HG03460 (cell line): Measurements from ENCODE around the gene RASA4B.
"Not testable (repeated sequence)": the region's sequence is repeated elsewhere in the genome, so short reads cannot be mapped to it uniquely, and the experiment has no call there.

Experiments
- ATAC-seq: cut with Tn5 transposase; IDR thresholded peaks from one replicate; pipeline ENCODE4 v1.9.1; 2021; ENCODE audit not compliant: unreplicated experiment

RASA4B gene

DNA sequence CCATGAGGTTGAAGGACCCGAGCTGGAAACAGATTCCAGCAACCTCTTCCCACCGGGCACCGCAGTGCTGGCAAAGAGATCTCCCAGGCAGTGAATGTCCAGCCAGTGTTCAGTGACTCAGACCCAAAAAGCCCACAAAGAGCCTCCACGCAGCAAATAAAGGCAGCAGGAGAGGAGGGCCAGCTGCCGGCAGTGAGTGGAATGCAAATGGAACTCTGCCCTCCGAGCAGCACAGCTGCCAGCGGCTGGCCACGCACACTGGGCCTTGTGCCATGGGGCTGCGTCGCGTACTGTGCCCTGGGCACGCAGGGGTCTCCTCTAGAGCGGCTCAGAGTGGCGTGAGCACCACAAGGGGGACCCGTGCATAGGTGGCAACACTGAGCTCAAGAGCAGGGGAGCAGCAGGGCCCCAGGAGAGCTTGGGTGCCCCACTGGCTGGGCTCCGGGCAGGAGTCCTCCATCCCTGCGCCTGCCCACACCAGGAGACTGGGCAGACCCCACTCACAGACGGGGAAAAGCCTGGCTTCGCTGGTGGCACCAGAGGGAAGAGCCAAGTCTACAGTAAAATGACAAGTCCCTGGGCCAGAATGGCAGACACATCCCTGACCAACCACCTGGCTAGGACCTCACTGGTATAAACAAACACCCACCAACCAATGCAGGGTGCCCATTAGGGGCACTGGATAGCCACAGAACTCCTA lies 42.7 kb downstream of the RASA4B start:
- not testable (repeated sequence) for ATAC-seq

GRCh38 chr7:102474116-102474515 lies 43.5 kb downstream of the RASA4B start:
- not testable (repeated sequence) for ATAC-seq

- ATAC-seq = no peak
These were observed 44.1 kb downstream of the RASA4B start for GRCh38 chr7:102473271-102473991.

DNA sequence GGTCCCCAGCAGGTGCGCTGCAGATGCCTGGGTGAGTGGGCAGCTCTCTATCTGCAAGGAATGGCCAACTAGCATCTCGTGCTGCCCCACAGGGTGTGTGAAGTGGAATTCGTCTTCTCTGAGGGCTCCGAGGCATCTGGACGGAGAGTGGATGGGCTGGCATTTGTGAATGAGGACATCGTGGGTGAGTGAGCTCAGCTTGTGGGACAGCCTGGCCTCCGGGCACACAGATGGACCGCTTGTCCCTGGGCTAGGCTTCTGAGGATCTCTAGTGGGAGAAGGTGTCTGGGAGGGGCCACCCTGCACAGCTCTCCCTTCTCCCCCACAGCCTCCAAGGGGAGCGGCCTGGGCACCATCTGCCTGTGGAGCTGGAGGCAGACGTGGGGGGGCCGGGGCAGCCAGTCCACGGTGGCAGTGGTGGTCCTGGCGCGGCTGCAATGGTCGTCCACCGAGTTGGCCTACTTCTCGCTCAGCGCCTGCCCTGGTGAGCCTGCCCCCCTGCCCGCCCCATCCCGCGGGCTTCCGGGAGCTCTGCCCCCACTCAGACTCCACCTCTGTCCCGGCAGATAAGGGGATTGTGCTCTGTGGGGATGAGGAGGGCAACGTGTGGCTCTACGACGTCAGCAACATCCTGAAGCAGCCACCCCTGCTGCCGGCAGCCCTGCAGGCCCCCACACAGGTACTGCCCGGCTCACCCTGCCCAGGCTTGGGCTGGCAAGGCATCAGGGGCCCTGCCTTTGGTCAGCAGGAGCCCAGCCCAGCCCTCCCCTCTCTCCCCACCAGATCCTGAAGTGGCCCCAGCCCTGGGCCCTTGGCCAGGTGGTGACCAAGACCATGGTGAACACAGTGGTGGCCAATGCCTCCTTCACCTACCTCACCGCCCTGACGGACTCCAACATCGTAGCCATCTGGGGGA lies 45.2 kb downstream of the RASA4B start:
- ATAC-seq = no peak

DNA sequence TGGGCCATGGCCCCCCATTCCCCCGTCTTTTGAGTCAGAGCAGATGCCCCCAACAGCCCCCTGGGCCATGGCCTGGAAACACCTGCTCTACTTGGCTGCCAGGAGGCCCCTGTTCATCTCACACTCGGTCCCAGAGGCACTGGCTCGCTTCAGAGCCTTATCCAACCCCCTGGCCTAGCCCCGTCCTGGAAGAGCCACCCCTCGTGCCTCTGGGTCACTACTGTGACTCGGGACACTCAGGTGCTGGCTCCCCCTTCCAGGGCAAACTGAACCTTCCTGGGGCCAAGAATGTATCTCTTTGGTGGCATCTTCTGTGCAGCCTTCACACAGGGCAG lies 45.8 kb downstream of the RASA4B start:
- ATAC-seq = no peak

DNA sequence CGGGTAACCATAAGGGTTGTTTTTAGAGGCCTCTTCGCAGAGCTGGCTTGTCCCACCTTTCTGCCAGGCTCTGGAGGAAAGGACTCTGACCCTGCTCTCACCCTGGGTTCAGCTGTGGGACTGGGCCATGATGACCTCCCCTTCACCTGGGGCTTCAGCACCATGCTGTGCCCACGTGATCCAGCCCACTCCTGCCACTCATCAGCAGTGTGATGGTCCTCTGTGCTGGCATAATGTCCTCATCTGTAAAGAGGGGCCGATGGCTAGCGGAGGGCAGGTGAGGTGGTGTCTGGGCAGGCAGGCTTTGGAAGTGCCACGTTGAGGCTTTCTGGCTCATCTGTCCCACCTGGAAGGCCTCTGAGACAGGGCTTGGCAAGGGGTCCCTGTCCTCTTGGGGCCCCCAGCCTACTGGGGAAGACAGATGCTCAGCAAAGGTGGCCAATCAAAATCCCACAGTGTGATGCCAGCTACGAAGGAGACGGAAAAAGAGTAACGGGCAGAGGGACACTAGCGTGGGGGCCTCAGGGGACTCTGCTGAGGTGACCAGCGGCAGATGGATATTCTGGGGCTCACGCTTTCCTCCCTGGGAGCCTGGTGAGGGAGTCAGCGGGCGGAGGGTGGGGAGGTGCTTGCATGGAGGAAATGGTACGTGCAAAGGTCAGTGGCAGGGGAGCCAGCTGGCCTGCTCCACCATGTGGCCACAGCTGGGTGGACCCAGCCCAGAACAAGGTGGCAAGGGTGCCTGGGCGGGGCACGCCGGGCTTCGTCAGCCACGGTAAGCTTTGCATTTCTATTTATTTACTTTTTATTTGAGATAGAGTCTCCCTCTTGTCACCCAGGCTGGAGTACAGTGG lies 47.4 kb downstream of the RASA4B start:
- no peak for ATAC-seq

DNA sequence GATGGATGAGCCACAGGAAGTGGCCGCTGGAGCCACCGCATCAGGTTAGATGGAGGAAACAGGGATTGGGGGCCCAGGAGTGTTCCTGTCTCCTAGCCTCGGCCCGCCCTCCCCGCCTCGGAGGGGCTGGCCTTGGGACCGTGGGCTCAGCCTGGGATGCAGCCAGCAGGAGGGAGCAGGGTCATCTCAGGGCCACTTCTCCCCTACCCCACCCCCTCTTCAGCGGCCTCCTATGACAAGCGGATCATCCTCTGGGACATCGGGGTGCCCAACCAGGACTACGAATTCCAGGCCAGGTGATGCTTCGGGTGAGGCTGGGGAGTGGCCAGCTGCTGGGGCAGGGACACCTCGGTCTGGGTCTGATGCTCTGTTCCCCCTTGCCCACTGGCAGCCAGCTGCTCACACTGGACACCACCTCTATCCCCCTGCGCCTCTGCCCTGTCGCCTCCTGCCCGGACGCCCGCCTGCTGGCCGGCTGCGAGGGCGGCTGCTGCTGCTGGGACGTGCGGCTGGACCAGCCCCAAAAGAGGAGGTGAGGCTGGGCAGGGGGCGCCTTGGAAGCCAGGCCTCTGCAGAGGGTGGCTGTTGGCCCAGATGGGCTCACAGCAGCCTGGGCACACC lies 48.1 kb downstream of the RASA4B start:
- ATAC-seq = no peak

DNA sequence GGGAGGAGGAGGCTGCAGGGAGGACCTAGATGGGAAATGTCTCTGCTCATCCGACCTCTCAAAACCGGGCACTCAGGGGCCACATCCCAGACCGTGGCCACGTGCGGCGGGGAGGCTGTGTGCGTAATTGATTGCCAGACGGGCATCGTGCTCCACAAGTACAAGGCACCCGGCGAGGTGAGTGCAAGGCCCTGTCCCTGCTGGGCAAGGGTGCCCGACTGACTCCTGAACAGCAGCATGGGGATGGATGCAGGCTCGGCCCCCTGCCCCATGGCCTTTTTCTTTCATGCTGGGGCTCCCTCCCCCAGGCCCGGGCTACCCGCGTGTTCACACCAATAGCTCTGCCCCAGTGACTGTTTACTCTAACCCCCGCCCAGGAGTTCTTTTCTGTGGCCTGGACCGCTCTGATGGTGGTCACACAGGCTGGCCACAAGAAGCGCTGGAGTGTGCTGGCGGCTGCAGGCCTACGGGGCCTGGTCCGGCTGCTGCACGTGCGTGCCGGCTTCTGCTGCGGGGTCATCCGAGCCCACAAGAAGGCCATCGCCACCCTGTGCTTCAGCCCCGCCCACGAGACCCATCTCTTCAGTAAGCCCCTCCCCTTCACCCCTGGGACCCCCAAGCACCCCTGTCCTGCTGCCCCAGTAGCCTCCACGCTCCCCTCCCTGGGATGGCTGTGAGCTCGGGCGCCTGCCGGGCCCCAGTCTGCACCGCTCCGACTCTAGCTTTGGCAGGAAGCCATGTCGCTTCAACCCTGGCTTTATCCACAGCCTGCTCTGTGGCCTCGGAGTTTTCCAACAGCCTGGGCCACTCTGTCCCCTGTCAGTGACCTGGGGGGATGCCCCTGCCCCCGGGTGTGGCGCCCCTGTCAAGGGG lies 48.9 kb downstream of the RASA4B start:
- ATAC-seq = no peak

DNA sequence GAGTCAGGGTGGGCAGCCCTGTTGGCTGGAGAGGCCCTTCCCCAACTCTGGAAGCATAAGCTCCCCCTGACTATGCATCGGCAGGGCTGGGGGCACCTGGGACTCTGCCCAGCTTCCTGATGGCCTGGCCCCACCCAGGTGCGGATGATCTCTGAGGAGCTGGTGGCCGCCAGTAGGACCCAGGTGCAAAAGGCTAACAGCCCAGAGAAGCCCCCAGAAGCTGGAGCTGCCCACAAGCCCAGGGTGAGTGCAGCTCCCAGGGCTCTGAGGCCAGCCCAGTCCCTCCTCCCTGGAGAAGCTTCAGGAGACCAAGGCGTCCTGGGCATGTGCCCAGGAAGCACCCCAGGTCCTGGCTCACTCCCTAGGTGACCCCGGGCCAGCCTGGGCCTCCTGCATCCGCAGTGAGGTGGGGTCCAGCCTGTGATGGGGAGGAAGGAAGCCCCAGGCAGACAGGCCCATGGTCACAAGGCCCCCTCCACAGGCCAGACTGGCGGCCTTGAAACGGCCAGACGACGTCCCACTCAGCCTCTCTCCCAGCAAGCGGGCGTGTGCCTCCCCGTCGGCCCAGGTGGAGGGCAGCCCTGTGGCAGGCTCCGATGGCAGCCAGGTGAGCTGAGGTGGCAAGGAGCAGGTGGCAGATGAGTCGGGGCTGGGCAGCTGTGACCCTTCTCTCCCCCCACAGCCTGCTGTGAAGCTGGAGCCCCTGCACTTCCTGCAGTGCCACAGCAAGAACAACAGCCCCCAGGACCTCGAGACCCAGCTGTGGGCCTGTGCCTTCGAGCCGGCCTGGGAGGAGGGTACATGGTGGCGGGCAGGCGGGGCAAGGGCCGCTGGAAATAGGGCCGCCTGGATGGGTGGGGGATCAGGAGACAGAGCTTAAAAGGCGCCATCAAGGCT lies 49.7 kb downstream of the RASA4B start:
- no peak for ATAC-seq

DNA sequence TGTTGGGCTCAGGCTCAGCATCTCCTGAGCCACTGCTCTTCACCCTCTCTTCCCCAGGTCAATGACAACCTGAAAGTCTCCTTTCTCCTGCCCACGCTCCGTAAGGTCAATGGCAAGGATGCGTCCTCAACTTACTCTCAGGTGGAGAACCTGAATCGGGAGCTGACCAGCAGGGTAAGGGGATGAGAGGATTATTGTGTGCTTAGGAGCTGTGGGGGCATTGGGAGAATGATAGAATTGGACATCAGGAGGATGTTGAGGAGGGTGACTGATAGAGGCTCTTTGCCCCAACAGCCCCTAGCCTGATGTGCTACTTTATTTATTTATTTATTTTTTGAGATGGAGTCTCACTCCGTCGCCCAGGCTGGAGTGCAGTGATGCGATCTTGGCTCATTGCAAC lies 51.5 kb downstream of the RASA4B start:
- no peak for ATAC-seq

DNA sequence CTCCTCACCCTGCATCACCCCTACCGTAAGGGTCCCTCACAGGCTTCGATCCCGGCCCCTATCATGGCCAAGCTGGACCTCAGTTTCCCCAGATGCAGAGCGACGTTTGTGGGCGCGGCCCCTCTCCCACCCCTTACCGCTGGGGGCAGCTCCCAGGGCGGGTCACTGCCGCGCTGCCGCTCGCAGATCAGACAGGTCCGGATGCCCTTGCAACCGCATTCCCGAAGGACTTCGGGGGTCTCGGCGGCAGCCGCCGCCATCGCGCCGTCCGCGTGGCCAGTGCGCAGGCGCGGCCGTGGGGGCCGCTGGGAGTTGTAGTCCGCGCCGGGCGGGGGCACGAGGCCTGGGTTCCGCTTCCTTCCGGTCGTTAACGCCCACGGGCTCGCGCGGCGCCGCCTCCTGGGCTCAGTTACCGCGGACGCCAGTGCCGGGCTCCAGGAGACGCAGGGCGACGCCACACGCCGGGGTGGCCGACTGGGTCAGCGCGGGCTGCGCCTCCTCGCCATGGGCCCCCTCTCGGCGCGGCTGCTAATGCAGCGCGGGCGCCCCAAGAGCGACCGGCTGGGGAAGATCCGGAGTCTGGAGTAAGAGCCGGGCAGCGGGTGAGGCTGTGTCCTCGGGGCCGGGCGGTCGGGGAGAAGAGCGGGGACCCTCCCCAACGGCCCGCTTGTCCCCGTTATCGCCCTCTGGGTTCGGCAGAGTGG lies 52.8 kb downstream of the RASA4B start, which contains the start of the genes ALKBH4 and LRWD1:
Gene ALKBH4 (minus strand): TSS at position 287 of the 704 bp plus-strand sequence. CDS start 27 bp downstream, at position 260.
Gene LRWD1 (plus strand): TSS at position 408 of the 704 bp plus-strand sequence. CDS start 97 bp downstream, at position 505.
- peak; percentile 88 for ATAC-seq

DNA sequence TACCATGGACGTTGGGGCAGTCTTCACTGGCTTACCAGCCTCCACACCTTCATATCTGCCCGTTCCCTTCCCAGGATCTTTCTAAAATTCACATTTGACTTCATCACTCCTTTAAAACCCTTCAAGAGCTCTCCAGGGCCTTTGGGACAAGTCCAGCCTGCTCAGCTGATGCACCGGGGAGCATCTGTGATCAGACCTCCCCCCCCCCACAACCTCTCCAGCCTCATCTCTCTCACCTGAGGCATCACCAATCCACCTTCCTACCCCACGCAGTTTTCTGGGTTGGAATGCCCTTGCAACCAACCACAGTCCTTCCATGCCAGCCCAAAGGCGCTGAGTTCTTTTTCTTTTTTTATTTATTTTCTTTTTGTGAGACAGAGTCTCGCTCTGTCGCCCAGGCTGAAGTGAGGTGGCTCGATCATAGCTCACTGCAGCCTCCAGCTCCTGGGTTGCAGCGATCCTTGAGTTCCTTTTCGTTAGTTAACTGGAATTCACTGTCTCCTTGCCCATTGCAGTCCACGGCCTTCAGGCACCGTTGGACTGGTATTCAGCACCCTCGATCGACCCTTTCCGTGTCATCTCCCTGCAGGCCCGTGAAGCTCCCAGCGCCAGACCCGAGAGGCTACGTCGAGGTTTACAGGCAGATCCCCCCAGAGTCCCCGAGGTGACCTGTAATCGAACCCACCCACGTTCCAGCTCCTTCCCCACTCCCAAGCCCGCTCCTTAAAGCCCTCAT lies 53.6 kb downstream of the RASA4B start:
- ATAC-seq = peak; percentile 5

- ATAC-seq = no peak
These were observed 57.1 kb downstream of the RASA4B start for GRCh38 chr7:102460467-102460866.

GRCh38 chr7:102459221-102459844 lies 58.2 kb downstream of the RASA4B start:
- no peak for ATAC-seq

- ATAC-seq = no peak
These were observed 60.1 kb downstream of the RASA4B start for GRCh38 chr7:102457352-102457924.

DNA sequence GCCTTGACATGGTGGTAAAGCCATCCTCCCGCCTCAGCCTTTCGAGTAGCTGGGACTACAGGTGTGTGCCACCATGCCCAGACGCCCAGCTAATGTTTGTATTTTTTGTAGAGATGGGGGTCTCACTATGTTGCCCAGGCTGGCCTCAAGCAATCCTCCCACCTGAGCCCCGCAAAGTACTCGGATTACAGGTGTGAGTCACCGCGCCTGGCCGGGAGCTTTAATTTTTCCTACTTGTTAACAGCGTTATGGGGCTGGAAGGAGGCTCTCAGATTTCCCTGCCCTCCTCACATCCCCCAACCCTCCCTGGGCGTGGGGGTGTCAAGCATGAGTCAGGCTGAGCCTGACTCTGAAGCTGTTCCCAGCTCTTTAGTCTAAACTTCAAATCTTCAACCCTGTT lies 61.2 kb downstream of the RASA4B start:
- no peak for ATAC-seq
